Renal cortical epithelial cell (primary cell): ENCODE results near the gene STK16. TPM values are rescaled to one million over a fixed set of nuclear protein-coding genes. Genes with fewer than 3 reads are reported as not detected.

ENCODE experiments used
- DNase-seq: peaks from one replicate; pipeline ENCODE4 v3.0.0-alpha.2; 2011; ENCODE audit warnings: low read depth
- total RNA-seq: library from RNA; depleted of rRNA; stranded (reverse); fragments of >200 nt; gene quantifications from 2 replicates; pipeline ENCODE4 v1.2.3, GENCODE V29; 2014

The STK16 gene
- total RNA-seq, 1 donor from 2014 or later = 52.7 TPM

- peak; percentile 77 for DNase-seq
These were observed 24.2 kb downstream of the STK16 start for GRCh38 chr2:219269362-219270054.

- DNase-seq = no peak
These were observed 24.7 kb downstream of the STK16 start for GRCh38 chr2:219270055-219270372.

- no peak for DNase-seq
These were observed 25.7 kb downstream of the STK16 start for GRCh38 chr2:219271021-219271420.

- peak; percentile 79 for DNase-seq
These were observed 27.1 kb downstream of the STK16 start for GRCh38 chr2:219272356-219272755.

GRCh38 chr2:219272995-219273394, 27.7 kb downstream of the STK16 start:
- peak; percentile 55 for DNase-seq

- DNase-seq = peak; percentile 85
These were observed 28.7 kb downstream of the STK16 start for GRCh38 chr2:219273937-219274336.

GRCh38 chr2:219274361-219274921, 29.2 kb downstream of the STK16 start:
- peak; percentile 92 for DNase-seq

- peak; percentile 56 for DNase-seq
These were observed 32.7 kb downstream of the STK16 start for GRCh38 chr2:219277703-219278654.

GRCh38 chr2:219278655-219279150, 33.4 kb downstream of the STK16 start:
- peak; percentile 23 for DNase-seq

GRCh38 chr2:219279151-219279915, 34.1 kb downstream of the STK16 start, which contains the start of gene DNAJB2:
Gene DNAJB2 (plus strand): TSS chr2:219279366. CDS start chr2:219279834, 468 bp downstream.
- DNase-seq = peak; percentile 96

GRCh38 chr2:219279916-219280516, 34.7 kb downstream of the STK16 start:
- DNase-seq = no peak

GRCh38 chr2:219280651-219281050, 35.4 kb downstream of the STK16 start:
- DNase-seq = no peak

GRCh38 chr2:219281588-219281987, 36.3 kb downstream of the STK16 start:
- DNase-seq = no peak

- DNase-seq = no peak
These were observed 37.1 kb downstream of the STK16 start for GRCh38 chr2:219282375-219282774.

- DNase-seq = no peak
These were observed 37.8 kb downstream of the STK16 start for GRCh38 chr2:219282943-219283581.

- DNase-seq = no peak
These were observed 39.5 kb downstream of the STK16 start for GRCh38 chr2:219284501-219285372.

GRCh38 chr2:219285373-219285735, 40.1 kb downstream of the STK16 start:
- DNase-seq = no peak

- DNase-seq = no peak
These were observed 40.7 kb downstream of the STK16 start for GRCh38 chr2:219285894-219286425.

GRCh38 chr2:219286436-219287115, 41.3 kb downstream of the STK16 start:
- DNase-seq = peak; percentile 30
